ENCODE measurements around the gene RBM4B.

The RBM4B gene

DNA sequence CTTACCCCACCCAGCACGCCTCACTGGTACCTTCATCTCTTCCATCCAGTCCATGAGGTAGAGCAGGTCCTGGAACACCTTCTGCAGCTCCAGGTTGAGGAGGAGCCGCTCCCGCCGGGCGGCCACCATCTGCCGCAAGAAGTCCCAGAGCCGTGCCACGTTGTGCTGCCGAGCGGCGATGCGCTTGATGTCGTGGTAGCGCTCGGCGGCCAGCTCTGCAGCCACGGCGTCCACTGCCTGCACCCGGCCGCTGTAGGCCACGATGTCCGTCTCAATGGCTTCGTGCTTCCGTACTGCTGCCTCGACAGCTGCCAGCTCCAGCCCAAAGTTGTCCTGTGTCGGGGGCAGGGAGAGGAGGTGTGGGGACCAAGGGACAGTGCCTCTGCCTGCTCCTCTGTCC, 29.8 kb upstream of the RBM4B start:
- no peak for DNase-seq (ENCODE audit: low spot score)
- in situ Hi-C loops (cut with MboI; ENCODE audit: low pct_unique_long_range_greater_than_20kb, low sequenced_read_pairs, unreplicated experiment) = no loop called here
- TF ChIP-seq CTCF (IDR thresholded peaks at IDR 0.05; ENCODE audit: extremely low read depth, insufficient read depth, missing control alignments) = no peak

- no peak for DNase-seq (ENCODE audit: low spot score)
- no peak for TF ChIP-seq CTCF (IDR thresholded peaks at IDR 0.05; ENCODE audit: extremely low read depth, insufficient read depth, missing control alignments)
- in situ Hi-C loops (cut with MboI; ENCODE audit: low pct_unique_long_range_greater_than_20kb, low sequenced_read_pairs, unreplicated experiment) = no loop called here
Observed at GRCh38 chr11:66706989-66707388, 29.3 kb upstream of the RBM4B start.

DNA sequence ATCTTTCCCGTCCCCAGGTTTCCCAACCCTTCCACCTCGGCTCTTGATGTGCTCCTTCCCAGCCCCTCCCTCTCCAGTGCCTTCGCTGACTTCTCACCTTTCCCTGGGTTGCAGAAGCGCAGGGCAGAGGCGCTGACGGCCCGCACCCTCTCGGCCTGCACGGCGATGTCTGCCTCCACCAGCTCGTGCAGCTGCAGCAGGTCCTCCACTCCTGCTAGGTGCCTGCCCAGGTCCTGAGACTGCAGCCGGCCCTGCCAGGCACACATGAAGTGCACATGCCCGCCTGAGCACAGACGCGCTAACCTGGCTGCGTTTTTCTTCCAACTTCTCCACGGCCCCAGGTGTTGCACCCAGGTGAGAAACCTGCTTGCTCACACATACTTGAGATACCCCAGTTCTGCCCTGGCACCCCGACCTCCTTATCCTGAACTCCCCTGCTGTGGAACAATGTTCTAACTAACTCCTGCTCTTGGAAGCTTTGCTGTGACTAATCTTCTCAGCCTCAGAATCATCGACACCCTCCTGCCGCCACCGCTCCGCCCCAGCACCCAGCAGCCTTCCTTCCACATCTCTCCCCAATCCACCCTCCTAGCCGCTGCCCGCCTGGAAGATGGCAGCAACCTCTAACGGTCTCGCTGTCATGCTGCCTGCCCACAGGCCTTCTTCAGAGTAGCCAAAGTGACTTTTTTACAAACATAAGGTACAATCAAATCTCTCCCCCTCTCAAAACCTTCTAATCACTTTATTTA, 28.1 kb upstream of the RBM4B start:
- DNase-seq (ENCODE audit: low spot score) = no peak
- in situ Hi-C loops (cut with MboI; ENCODE audit: low pct_unique_long_range_greater_than_20kb, low sequenced_read_pairs, unreplicated experiment) = no loop called here
- no peak for TF ChIP-seq CTCF (IDR thresholded peaks at IDR 0.05; ENCODE audit: extremely low read depth, insufficient read depth, missing control alignments)

- in situ Hi-C loops (cut with MboI; ENCODE audit: low pct_unique_long_range_greater_than_20kb, low sequenced_read_pairs, unreplicated experiment) = no loop called here
- DNase-seq (ENCODE audit: low spot score) = no peak
- no peak for TF ChIP-seq CTCF (IDR thresholded peaks at IDR 0.05; ENCODE audit: extremely low read depth, insufficient read depth, missing control alignments)
Observed at GRCh38 chr11:66704659-66705360, 27.1 kb upstream of the RBM4B start.

- no peak for TF ChIP-seq CTCF (IDR thresholded peaks at IDR 0.05; ENCODE audit: extremely low read depth, insufficient read depth, missing control alignments)
- DNase-seq (ENCODE audit: low spot score) = no peak
- in situ Hi-C loops (cut with MboI; ENCODE audit: low pct_unique_long_range_greater_than_20kb, low sequenced_read_pairs, unreplicated experiment) = no loop called here
Observed at GRCh38 chr11:66701432-66702240, 23.9 kb upstream of the RBM4B start.

DNA sequence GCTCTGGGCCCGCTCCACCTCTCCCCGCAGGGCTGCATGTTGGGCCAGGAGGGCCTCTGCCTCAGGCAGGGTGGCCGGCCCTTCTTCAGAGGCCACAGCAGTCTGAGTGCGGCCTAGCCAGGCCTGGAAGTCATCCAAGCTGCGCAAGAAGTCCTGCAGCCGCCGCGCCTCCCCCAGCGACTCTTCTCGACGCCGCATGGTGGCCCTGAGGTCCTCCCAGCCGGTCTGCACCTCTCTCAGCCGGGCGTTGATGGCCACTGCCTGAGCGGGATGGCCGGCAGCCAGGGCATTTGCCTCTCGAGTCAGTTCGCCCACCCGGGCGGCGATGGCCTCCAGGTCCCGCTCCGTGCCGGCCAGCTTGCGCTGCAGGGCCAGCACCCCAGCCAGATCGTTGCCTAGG, 23.1 kb upstream of the RBM4B start:
- DNase-seq (ENCODE audit: low spot score) = no peak
- TF ChIP-seq CTCF (IDR thresholded peaks at IDR 0.05; ENCODE audit: extremely low read depth, insufficient read depth, missing control alignments) = no peak
- in situ Hi-C loops (cut with MboI; ENCODE audit: low pct_unique_long_range_greater_than_20kb, low sequenced_read_pairs, unreplicated experiment) = no loop called here

All from GM13977 (cell line).